H9 (cell line): Measurements from ENCODE around the gene MCF2L. TPM values are rescaled to one million over a fixed set of nuclear protein-coding genes. Genes with fewer than 3 reads are reported as not detected.

Experiments
- DNase-seq: peaks from one replicate; pipeline ENCODE4 v3.0.0-alpha.2; 2017
- H2AFZ ChIP-seq: one replicate; pipeline ENCODE4 v1.6.1; 2013; ENCODE audit warnings: mild to moderate bottlenecking, low read length, control low read depth, moderate library complexity
- H2AK5ac ChIP-seq: 2 replicates; pipeline ENCODE4 v1.6.1; 2013; ENCODE audit warnings: low read length, control low read depth, mixed read lengths; ENCODE audit not compliant: insufficient read length
- H2BK120ac ChIP-seq: one replicate; pipeline ENCODE4 v1.6.1; 2013; ENCODE audit warnings: low read depth, mild to moderate bottlenecking, low read length, control low read depth, inconsistent platforms; ENCODE audit not compliant: poor library complexity, severe bottlenecking
- H2BK12ac ChIP-seq: 2 replicates; pipeline ENCODE4 v1.6.1; 2013; ENCODE audit warnings: low read length, control low read depth, mixed read lengths, low read depth; ENCODE audit not compliant: insufficient read length
- H2BK15ac ChIP-seq: 2 replicates; pipeline ENCODE4 v1.6.1; 2013; ENCODE audit warnings: low read depth, low read length, control low read depth
- H2BK20ac ChIP-seq: one replicate; pipeline ENCODE4 v1.6.1; 2013; ENCODE audit warnings: low read depth, mild to moderate bottlenecking, low read length, control low read depth, inconsistent platforms; ENCODE audit not compliant: poor library complexity, severe bottlenecking
- H2BK5ac ChIP-seq: 2 replicates; pipeline ENCODE4 v1.6.1; 2013; ENCODE audit warnings: low read length, control low read depth, mixed read lengths; ENCODE audit not compliant: insufficient read length
- H3K14ac ChIP-seq: 2 replicates; pipeline ENCODE4 v1.6.1; 2013; ENCODE audit warnings: low read length, control low read depth; ENCODE audit not compliant: insufficient read depth
- H3K18ac ChIP-seq: 2 replicates; pipeline ENCODE4 v1.6.1; 2013; ENCODE audit warnings: low read depth, mild to moderate bottlenecking, mixed read lengths, low read length, control low read depth; ENCODE audit not compliant: insufficient read length
- H3K23ac ChIP-seq: 2 replicates; pipeline ENCODE4 v1.6.1; 2013; ENCODE audit warnings: low read length, control low read depth, mixed read lengths, low read depth; ENCODE audit not compliant: insufficient read length
- H3K23me2 ChIP-seq: 2 replicates; pipeline ENCODE4 v1.6.1; 2013; ENCODE audit warnings: low read depth, mild to moderate bottlenecking, mixed read lengths, low read length, control low read depth; ENCODE audit not compliant: insufficient read length, poor library complexity, severe bottlenecking
- H3K27ac ChIP-seq: 2 replicates; pipeline ENCODE4 v1.5.1; 2013; ENCODE audit warnings: low read length, control low read depth, mixed read lengths, low read depth; ENCODE audit not compliant: insufficient read length
- H3K27me3 ChIP-seq: 2 replicates; pipeline ENCODE4 v1.6.1; 2013; ENCODE audit warnings: low read length, control low read depth, inconsistent platforms; ENCODE audit not compliant: insufficient read depth
- H3K4ac ChIP-seq: 2 replicates; pipeline ENCODE4 v1.6.1; 2013; ENCODE audit warnings: low read depth, mild to moderate bottlenecking, control low read depth, inconsistent platforms, low read length, moderate library complexity
- H3K4me1 ChIP-seq: 2 replicates; pipeline ENCODE4 v1.6.1; 2013; ENCODE audit warnings: low read length, control low read depth, inconsistent platforms; ENCODE audit not compliant: insufficient read depth
- H3K4me2 ChIP-seq: 2 replicates; pipeline ENCODE4 v1.6.1; 2013; ENCODE audit warnings: low read length, control low read depth, mixed read lengths; ENCODE audit not compliant: insufficient read length, insufficient read depth
- H3K56ac ChIP-seq: 2 replicates; pipeline ENCODE4 v1.6.1; 2013; ENCODE audit warnings: low read depth, mild to moderate bottlenecking, mixed read lengths, low read length, control low read depth; ENCODE audit not compliant: insufficient read length
- H3K79me1 ChIP-seq: 2 replicates; pipeline ENCODE4 v1.6.1; 2013; ENCODE audit warnings: low read depth, mild to moderate bottlenecking, moderate library complexity, low read length, control low read depth, inconsistent platforms; ENCODE audit not compliant: insufficient read depth, poor library complexity, severe bottlenecking
- H3K79me2 ChIP-seq: 2 replicates; pipeline ENCODE4 v1.6.1; 2013; ENCODE audit warnings: low read length, control low read depth, inconsistent platforms; ENCODE audit not compliant: insufficient read depth
- H3K9ac ChIP-seq: 2 replicates; pipeline ENCODE4 v1.6.1; 2013; ENCODE audit warnings: low read length, control low read depth, mixed read lengths; ENCODE audit not compliant: insufficient read length; ENCODE audit errors: extremely low read depth
- H3K9me3 ChIP-seq: one replicate; pipeline ENCODE4 v1.6.1; 2013; ENCODE audit warnings: low read depth, low read length, inconsistent platforms; ENCODE audit not compliant: control insufficient read depth
- H3T11ph ChIP-seq: one replicate; pipeline ENCODE4 v1.6.1; 2013; ENCODE audit warnings: mild to moderate bottlenecking, low read length, control low read depth, inconsistent platforms
- H4K20me1 ChIP-seq: one replicate; pipeline ENCODE4 v1.6.1; 2013; ENCODE audit not compliant: control insufficient read depth, insufficient read length, insufficient read depth
- H4K5ac ChIP-seq: 2 replicates; pipeline ENCODE4 v1.6.1; 2013; ENCODE audit warnings: low read depth, mild to moderate bottlenecking, mixed read lengths, low read length, control low read depth; ENCODE audit not compliant: insufficient read length
- H4K8ac ChIP-seq: replicated peaks from 2 replicates; pipeline ENCODE4 v1.6.1; 2013; ENCODE audit warnings: low read length, control low read depth, mixed read lengths, low read depth; ENCODE audit not compliant: insufficient read length
- H4K91ac ChIP-seq: 2 replicates; pipeline ENCODE4 v1.6.1; 2013; ENCODE audit warnings: low read depth, mild to moderate bottlenecking, moderate library complexity, mixed read lengths, low read length, control low read depth; ENCODE audit not compliant: insufficient read length
- H3K27ac Mint-ChIP-seq, 3 experiments: 2 replicates in 2 of 3; 3 replicates in 1 of 3; pipeline ENCODE4 v1.8.0; 2020 to 2021; ENCODE audit warnings: mixed read lengths in 3 of 3, mild to moderate bottlenecking in 1 of 3, moderate library complexity in 1 of 3
- H3K27me3 Mint-ChIP-seq: 2 replicates; pipeline ENCODE4 v1.8.0; 2021; ENCODE audit warnings: low read depth, mild to moderate bottlenecking, moderate library complexity, mixed read lengths
- H3K36me3 Mint-ChIP-seq, 3 experiments: 2 replicates in 2 of 3; 3 replicates in 1 of 3; pipeline ENCODE4 v1.8.0; 2020 to 2021; ENCODE audit warnings: low read depth in 3 of 3, mixed read lengths in 3 of 3; ENCODE audit not compliant: insufficient read depth in 1 of 3
- H3K4me1 Mint-ChIP-seq, 2 experiments: 2 replicates each; pipeline ENCODE4 v1.8.0; 2020; ENCODE audit warnings: mixed read lengths in 2 of 2
- H3K4me3 Mint-ChIP-seq, 2 experiments: 2 replicates in 1 of 2; 3 replicates in 1 of 2; pipeline ENCODE4 v1.8.0; 2020 to 2021; ENCODE audit warnings: mild to moderate bottlenecking in 2 of 2, mixed read lengths in 2 of 2, moderate library complexity in 1 of 2
- H3K9me3 Mint-ChIP-seq, 2 experiments: 2 replicates in 1 of 2; 3 replicates in 1 of 2; pipeline ENCODE4 v1.8.0; 2020; ENCODE audit warnings: mild to moderate bottlenecking in 2 of 2, mixed read lengths in 2 of 2, moderate library complexity in 1 of 2
- WGBS: extraction: QIAGEN DNeasy Blood & Tissue Kit; methylation state at CpG from one replicate; pipeline ENCODE4 v1.1.7; 2013; ENCODE audit warnings: missing lambda C conversion rate, low lambda C conversion rate, mixed read lengths; ENCODE audit not compliant: insufficient read length; ENCODE audit errors: extremely low coverage; 5-methylcytosine and 5-hydroxymethylcytosine counted together
- total RNA-seq: library from RNA; stranded (reverse); gene quantifications from 2 replicates; pipeline ENCODE4 v1.2.1, GENCODE V29; 2021
- TF ChIP-seq, protein P1 (sequence below): fragments of 200-600 bp; sonication (generic); conservative IDR thresholded peaks from 3 replicates; pipeline ENCODE4 v1.8.0; 2021; ENCODE audit warnings: antibody characterized with exemption, mild to moderate bottlenecking

MCF2L gene
- total RNA-seq, 1 experiment from 2014 or later, result 18.5 TPM

- Histone ChIP-seq H2BK5ac (no peak overlapping the region), H3K23me2 (no peaks in the 10 kb centered on the region), H2AFZ (no peak overlapping the region), H3K23ac (no peak overlapping the region), H3K4me1 (no peaks in the 10 kb centered on the region; the same call in 1 of the 2 replicates), H2BK120ac (no peak overlapping the region), H2BK15ac (no peak overlapping the region), H3K4me2 (no peak overlapping the region), H4K8ac (no peak overlapping the region), H2AK5ac (no peak overlapping the region), H4K5ac (no peak overlapping the region), H4K91ac (no peak overlapping the region), H3K14ac (no peak overlapping the region), H3K56ac (no peak overlapping the region), H3T11ph (no peak overlapping the region), H2BK20ac (no peak overlapping the region), H3K4ac (no peak overlapping the region), H3K27ac (no peak overlapping the region), H2BK12ac (no peak overlapping the region), H3K9ac (no peak overlapping the region), H3K27me3 (no peaks in the 10 kb centered on the region), H4K20me1 (peaks cover 5% of the 10 kb centered on the region), H3K18ac (no peak overlapping the region), H3K9me3 (no peaks in the 10 kb centered on the region), H3K79me2 (no peaks in the 10 kb centered on the region), H3K79me1 (no peaks in the 10 kb centered on the region)
- Mint-ChIP-seq H3K36me3 (peaks cover 10 to 17% (median 14%) of the 10 kb centered on the region in 3 experiments), H3K27ac (peak overlapping the region in 1 of 3 experiments; percentile 49; a peak in 1 of 7 replicates), H3K4me3 (no peak overlapping the region), H3K4me1 (peaks cover 9 to 24% of the 10 kb centered on the region in 2 experiments), H3K27me3 (peaks cover 3% of the 10 kb centered on the region), H3K9me3 (peaks cover 11 to 14% of the 10 kb centered on the region in 2 experiments)
- no peak for DNase-seq
- TF ChIP-seq, protein P1, sequence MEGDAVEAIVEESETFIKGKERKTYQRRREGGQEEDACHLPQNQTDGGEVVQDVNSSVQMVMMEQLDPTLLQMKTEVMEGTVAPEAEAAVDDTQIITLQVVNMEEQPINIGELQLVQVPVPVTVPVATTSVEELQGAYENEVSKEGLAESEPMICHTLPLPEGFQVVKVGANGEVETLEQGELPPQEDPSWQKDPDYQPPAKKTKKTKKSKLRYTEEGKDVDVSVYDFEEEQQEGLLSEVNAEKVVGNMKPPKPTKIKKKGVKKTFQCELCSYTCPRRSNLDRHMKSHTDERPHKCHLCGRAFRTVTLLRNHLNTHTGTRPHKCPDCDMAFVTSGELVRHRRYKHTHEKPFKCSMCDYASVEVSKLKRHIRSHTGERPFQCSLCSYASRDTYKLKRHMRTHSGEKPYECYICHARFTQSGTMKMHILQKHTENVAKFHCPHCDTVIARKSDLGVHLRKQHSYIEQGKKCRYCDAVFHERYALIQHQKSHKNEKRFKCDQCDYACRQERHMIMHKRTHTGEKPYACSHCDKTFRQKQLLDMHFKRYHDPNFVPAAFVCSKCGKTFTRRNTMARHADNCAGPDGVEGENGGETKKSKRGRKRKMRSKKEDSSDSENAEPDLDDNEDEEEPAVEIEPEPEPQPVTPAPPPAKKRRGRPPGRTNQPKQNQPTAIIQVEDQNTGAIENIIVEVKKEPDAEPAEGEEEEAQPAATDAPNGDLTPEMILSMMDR, result no peak
- no CpG with 5 or more reads among the region's 29 CpGs for WGBS
Observed at GRCh38 chr13:112986946-112987681, 18.1 kb downstream of the MCF2L start.
